GM12865 (cell line): ENCODE data around the gene EID1.
"Not testable (repeated sequence)": the region's sequence is repeated elsewhere in the genome, so short reads cannot be mapped to it uniquely, and the experiment has no call there.

Experiments
- DNase-seq: peaks from one replicate; pipeline ENCODE4 v3.0.0; 2010; ENCODE audit warnings: low read depth
- H3K4me3 ChIP-seq: 2 replicates; pipeline ENCODE4 v1.5.1; 2011; ENCODE audit warnings: mild to moderate bottlenecking, low read depth, low read length, control low read depth
- TF ChIP-seq, protein P1 (sequence below): IDR thresholded peaks from 2 replicates; pipeline ENCODE4 v1.5.1; 2011; ENCODE audit warnings: low read length, control low read depth, low read depth, inconsistent platforms; ENCODE audit not compliant: insufficient read depth; ENCODE audit errors: missing control alignments

Gene EID1

DNA sequence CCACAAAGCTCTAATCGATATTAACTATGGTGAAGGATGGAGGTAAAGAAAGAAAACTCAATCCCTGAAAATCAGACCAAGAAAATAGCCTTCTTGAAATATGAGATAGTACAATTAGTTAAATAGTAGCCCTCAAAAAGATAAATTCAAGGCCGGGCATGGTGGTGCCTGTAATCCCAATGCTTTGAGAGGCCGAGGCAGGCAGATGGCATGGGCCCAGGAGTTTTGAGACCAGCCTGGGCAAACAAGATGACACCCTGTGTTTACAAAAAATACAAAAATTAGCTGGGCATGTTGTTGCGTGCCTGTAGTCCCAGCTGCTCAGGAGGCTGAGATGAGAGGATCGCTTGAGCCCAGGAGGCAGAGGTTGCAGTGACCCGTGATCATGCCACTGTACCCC, 35.4 kb upstream of the EID1 start:
- TF ChIP-seq, protein P1, sequence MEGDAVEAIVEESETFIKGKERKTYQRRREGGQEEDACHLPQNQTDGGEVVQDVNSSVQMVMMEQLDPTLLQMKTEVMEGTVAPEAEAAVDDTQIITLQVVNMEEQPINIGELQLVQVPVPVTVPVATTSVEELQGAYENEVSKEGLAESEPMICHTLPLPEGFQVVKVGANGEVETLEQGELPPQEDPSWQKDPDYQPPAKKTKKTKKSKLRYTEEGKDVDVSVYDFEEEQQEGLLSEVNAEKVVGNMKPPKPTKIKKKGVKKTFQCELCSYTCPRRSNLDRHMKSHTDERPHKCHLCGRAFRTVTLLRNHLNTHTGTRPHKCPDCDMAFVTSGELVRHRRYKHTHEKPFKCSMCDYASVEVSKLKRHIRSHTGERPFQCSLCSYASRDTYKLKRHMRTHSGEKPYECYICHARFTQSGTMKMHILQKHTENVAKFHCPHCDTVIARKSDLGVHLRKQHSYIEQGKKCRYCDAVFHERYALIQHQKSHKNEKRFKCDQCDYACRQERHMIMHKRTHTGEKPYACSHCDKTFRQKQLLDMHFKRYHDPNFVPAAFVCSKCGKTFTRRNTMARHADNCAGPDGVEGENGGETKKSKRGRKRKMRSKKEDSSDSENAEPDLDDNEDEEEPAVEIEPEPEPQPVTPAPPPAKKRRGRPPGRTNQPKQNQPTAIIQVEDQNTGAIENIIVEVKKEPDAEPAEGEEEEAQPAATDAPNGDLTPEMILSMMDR = no peak
- H3K4me3 ChIP-seq = no peak overlapping the region
- no peak for DNase-seq

DNA sequence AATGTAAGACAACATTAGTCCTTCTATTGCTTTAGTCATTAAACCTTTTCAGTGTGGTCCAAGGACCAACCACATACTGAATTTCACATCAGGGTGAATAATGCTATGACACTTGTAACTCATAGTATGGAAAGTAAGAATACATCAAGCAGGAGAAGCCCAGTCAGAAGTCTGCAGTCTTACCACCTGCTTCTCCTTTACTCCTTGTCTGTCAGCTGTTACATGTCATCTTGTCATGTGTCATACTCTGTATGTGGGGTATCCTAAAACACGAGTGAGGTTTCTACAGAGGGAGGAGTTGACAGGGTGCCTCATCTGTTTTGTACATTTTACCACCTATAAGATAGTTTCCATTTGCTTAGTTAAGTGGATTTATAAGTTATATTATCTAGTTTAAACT, 32.8 kb upstream of the EID1 start:
- TF ChIP-seq, protein P1 = no peak
- H3K4me3 ChIP-seq = no peak overlapping the region
- no peak for DNase-seq

DNA sequence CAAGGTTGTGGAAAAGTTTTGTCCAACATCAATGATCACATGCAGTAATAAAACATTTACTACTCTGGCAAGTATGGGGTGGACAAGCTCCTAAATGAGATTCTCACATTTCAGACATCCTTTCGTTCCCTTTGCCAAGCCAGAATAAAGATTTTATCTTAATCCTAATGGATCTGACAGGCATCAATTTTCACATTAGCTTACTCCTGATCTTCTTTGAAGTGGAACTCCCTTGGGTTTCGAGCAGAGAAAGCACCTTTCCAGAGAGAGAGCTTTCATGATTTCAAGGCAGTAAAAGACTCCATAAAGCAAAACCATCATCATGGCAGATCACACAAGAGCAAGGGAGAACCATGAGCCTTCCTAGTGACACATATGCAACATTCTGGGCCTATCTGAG, 27.3 kb upstream of the EID1 start:
- TF ChIP-seq, protein P1 = no peak
- H3K4me3 ChIP-seq = no peak overlapping the region
- DNase-seq = no peak

DNA sequence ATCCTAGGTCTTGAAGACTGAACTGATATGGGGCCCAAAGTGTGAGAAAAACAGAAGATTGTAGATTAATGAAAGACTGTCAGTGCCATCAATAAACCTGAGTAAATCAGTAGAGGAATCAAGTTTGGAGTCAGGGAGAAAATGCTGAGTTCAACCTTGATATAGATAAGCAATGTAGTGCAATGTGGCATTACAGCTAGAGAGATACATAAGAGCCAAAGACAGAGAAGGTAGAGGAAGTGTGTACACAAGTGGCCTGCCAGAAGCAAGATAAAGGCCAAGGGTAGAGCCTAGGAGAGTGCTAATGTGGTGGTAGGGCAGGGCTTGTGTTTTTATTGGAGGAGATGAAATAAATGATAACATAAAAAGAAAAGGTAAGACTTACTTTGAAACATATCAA, 26.0 kb upstream of the EID1 start:
- DNase-seq = no peak
- no peak overlapping the region for H3K4me3 ChIP-seq
- TF ChIP-seq, protein P1 = no peak

DNA sequence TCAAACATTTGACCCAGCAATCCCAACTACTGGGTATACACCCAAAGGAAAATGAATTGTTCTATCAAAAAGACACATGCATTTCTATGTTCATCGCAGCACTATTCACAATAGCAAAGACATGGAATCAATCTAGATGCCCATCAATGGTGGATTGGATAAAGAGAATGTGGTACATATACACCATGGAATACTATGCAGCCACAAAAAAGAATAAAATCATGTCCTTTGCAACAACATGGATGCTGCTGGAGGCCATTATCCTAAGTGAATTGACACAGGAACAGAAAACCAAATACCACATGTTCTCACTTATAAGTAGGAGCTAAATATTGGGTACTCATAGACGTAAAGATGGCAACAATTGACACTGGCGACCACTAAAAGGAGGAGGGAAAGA, 23.5 kb upstream of the EID1 start:
- H3K4me3 ChIP-seq, DNase-seq: not testable (repeated sequence)

DNA sequence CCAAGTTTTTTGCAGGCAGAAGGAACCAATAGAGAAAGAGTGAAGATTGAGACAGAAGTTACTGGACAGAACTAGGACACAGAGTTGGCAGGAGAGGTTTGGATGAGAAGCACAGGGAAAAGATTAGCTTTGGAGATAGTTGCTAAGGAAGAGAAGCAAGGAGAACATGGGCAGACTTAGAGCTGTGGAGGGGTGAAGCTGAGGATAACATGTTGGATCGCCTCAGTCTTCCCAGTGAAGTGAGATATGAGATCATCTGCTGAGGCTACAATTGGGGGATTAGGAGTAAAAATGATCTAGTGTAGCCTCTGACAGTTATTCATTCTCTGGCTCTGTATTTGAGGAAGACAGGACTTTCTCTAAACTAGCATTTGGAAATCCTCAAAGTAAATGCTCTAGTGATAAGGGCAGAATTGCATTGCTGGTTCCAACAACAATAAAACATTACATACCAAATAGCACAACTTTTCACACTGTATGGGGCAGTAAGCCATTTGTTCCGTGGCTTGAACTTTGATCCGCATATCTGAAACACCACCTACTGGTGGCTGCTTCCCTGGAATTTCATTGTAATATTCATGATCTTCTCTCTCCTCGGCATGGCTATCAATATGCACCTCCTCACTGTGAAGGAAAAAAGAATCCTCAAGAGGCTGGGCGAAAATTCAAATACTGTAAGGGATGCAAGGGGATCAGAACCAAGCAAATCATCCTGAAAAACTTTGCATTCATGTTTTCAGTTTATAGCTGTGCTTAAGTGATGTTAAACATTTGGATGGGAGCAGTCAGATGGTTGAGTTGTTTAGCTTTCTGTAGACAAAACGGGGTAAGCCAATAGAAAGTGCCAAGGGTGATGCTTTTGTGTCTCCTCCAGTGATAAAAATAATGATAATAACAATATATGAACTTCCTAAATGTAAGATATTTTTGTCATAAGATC, 22.2 kb upstream of the EID1 start:
- TF ChIP-seq, protein P1 = no peak
- no peak overlapping the region for H3K4me3 ChIP-seq
- no peak for DNase-seq

DNA sequence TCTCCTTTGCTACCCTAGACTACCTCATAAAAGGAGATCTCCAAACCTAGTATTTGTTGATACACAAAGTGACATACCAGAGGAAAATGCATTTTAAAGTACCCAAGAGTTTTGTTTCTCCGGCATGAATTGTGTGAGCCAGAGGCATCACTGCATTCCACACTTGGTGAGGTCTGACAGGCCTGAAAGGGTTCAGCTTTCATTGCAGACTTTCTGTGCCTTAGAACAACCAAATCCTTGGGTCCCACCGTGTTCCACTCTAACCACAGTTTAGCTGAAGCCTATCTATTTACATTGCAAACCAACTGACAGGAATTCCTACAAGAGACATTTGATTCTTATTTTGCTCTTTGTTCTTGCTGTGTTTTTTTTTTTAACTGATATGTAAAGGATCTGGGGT, 21.0 kb upstream of the EID1 start:
- TF ChIP-seq, protein P1 = no peak
- H3K4me3 ChIP-seq = no peak overlapping the region
- no peak for DNase-seq
